Astrocyte (in vitro differentiated cells and primary cell): ENCODE results near the gene CEBPG. TPM values are rescaled to one million over a fixed set of nuclear protein-coding genes. Genes with fewer than 3 reads are reported as not detected.

Source experiments
- DNase-seq: peaks from one replicate; pipeline ENCODE4 v3.0.0-alpha.2; 2010; ENCODE audit warnings: low read depth
- FAIRE-seq: peaks from 2 replicates; lab custom pipeline; 2011; peaks lifted over from hg19 to GRCh38; lab: Jason Lieb, UNC
- H2AFZ ChIP-seq: 2 replicates; pipeline ENCODE4 v1.6.0; 2012; ENCODE audit warnings: low read depth, low read length, inconsistent platforms
- H3K27ac ChIP-seq: 2 replicates; pipeline ENCODE4 v1.5.1; 2011; ENCODE audit warnings: low read depth, low read length, inconsistent platforms
- H3K27me3 ChIP-seq: 2 replicates; pipeline ENCODE4 v1.6.0; 2011; ENCODE audit warnings: low read length, inconsistent platforms; ENCODE audit not compliant: insufficient read depth
- H3K36me3 ChIP-seq: 2 replicates; pipeline ENCODE4 v1.5.1; 2011; ENCODE audit warnings: low read length, inconsistent platforms; ENCODE audit not compliant: insufficient read depth
- H3K4me1 ChIP-seq: 2 replicates; pipeline ENCODE4 v1.5.1; 2011; ENCODE audit warnings: low read length, inconsistent platforms; ENCODE audit not compliant: insufficient read depth
- H3K4me2 ChIP-seq: 2 replicates; pipeline ENCODE4 v1.6.0; 2012; ENCODE audit warnings: low read length, inconsistent platforms
- H3K4me3 ChIP-seq: 2 replicates; pipeline ENCODE4 v1.5.1; 2011; ENCODE audit warnings: low read depth, mild to moderate bottlenecking, low read length, inconsistent platforms; ENCODE audit not compliant: insufficient read depth
- H3K79me2 ChIP-seq: 2 replicates; pipeline ENCODE4 v1.6.0; 2012; ENCODE audit warnings: mild to moderate bottlenecking, low read length, inconsistent platforms; ENCODE audit not compliant: insufficient read depth
- H3K9ac ChIP-seq: 2 replicates; pipeline ENCODE4 v1.6.0; 2012; ENCODE audit warnings: mild to moderate bottlenecking, low read length, inconsistent platforms
- H3K9me3 ChIP-seq: 2 replicates; pipeline ENCODE4 v1.5.1; 2012; ENCODE audit warnings: low read depth, mild to moderate bottlenecking, low read length, inconsistent platforms; ENCODE audit not compliant: insufficient read depth
- H4K20me1 ChIP-seq: 2 replicates; pipeline ENCODE4 v1.6.0; 2012; ENCODE audit warnings: low read length, inconsistent platforms; ENCODE audit not compliant: insufficient read depth
- H3K27ac Mint-ChIP-seq: one replicate; pipeline ENCODE4 v1.8.0; 2021; ENCODE audit warnings: mild to moderate bottlenecking, mixed read lengths; ENCODE audit not compliant: unreplicated experiment
- H3K27me3 Mint-ChIP-seq: one replicate; pipeline ENCODE4 v1.8.0; 2021; ENCODE audit warnings: low read depth, mixed read lengths; ENCODE audit not compliant: unreplicated experiment
- H3K36me3 Mint-ChIP-seq: one replicate; pipeline ENCODE4 v1.8.0; 2021; ENCODE audit warnings: low read depth, mixed read lengths; ENCODE audit not compliant: unreplicated experiment
- H3K4me1 Mint-ChIP-seq: one replicate; pipeline ENCODE4 v1.8.0; 2021; ENCODE audit warnings: low read depth, mixed read lengths; ENCODE audit not compliant: unreplicated experiment
- H3K4me3 Mint-ChIP-seq: one replicate; pipeline ENCODE4 v1.8.0; 2021; ENCODE audit warnings: mild to moderate bottlenecking, moderate library complexity, mixed read lengths; ENCODE audit not compliant: unreplicated experiment
- H3K9me3 Mint-ChIP-seq: one replicate; pipeline ENCODE4 v1.8.0; 2021; ENCODE audit warnings: mild to moderate bottlenecking, mixed read lengths; ENCODE audit not compliant: unreplicated experiment
- EZH2 ChIP-seq: IDR thresholded peaks from 2 replicates; pipeline ENCODE4 v1.6.1; 2012; ENCODE audit warnings: mild to moderate bottlenecking, low read length, inconsistent platforms; ENCODE audit not compliant: insufficient read depth
- total RNA-seq: library from RNA; stranded (reverse); gene quantifications from 2 replicates; pipeline ENCODE4 v1.2.1, GENCODE V29; 2021
- TF ChIP-seq, protein P1 (sequence below): IDR thresholded peaks from 2 replicates; pipeline ENCODE4 v1.5.1; 2011; ENCODE audit warnings: low read depth, mild to moderate bottlenecking, inconsistent platforms, low read length, moderate library complexity; ENCODE audit not compliant: insufficient read depth

CEBPG gene
- total RNA-seq, 1 donor from 2014 or later, result 31.7 TPM

DNA sequence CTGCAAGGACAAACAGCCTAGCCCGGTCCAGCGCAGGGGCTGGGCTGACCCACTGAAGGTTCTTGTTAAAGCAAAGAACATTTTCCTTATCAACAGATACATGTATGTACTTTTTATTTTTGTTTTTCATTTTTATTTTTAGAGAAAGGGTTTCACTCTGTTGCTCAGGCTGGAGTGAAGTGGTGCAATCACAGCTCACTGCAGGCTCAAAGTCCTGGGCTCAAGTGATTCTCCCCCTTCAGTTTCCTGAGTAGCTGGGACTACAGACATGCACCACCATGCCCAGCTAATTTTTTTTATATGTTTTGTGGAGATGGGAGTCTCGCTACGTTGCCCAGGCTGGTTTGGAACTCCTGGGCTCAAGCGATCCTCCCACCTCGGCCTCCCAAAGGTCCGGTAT, 47.9 kb downstream of the CEBPG start:
- no peak overlapping the region for H3K27ac Mint-ChIP-seq
- Histone ChIP-seq H3K9ac (no peak overlapping the region), H3K27ac (no peak overlapping the region), H4K20me1 (peaks cover 5% of the 10 kb centered on the region), H3K79me2 (no peaks in the 10 kb centered on the region), H3K27me3 (no peaks in the 10 kb centered on the region), H3K4me1 (no peaks in the 10 kb centered on the region), H3K4me2 (no peak overlapping the region), H3K36me3 (no peaks in the 10 kb centered on the region), H2AFZ (no peak overlapping the region), H3K9me3 (no peaks in the 10 kb centered on the region), H3K4me3 (no peak overlapping the region)
- peaks cover 4% of the 10 kb centered on the region for H3K27me3 Mint-ChIP-seq
- no peak overlapping the region for H3K4me3 Mint-ChIP-seq
- TF ChIP-seq, protein P1, sequence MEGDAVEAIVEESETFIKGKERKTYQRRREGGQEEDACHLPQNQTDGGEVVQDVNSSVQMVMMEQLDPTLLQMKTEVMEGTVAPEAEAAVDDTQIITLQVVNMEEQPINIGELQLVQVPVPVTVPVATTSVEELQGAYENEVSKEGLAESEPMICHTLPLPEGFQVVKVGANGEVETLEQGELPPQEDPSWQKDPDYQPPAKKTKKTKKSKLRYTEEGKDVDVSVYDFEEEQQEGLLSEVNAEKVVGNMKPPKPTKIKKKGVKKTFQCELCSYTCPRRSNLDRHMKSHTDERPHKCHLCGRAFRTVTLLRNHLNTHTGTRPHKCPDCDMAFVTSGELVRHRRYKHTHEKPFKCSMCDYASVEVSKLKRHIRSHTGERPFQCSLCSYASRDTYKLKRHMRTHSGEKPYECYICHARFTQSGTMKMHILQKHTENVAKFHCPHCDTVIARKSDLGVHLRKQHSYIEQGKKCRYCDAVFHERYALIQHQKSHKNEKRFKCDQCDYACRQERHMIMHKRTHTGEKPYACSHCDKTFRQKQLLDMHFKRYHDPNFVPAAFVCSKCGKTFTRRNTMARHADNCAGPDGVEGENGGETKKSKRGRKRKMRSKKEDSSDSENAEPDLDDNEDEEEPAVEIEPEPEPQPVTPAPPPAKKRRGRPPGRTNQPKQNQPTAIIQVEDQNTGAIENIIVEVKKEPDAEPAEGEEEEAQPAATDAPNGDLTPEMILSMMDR, result no peak
- TF ChIP-seq EZH2, result no peak
- DNase-seq, result no peak
- FAIRE-seq, result no peak
- no peaks in the 10 kb centered on the region for H3K36me3 Mint-ChIP-seq
- H3K4me1 Mint-ChIP-seq, result peaks cover 2% of the 10 kb centered on the region
- H3K9me3 Mint-ChIP-seq, result peaks cover 4% of the 10 kb centered on the region

DNA sequence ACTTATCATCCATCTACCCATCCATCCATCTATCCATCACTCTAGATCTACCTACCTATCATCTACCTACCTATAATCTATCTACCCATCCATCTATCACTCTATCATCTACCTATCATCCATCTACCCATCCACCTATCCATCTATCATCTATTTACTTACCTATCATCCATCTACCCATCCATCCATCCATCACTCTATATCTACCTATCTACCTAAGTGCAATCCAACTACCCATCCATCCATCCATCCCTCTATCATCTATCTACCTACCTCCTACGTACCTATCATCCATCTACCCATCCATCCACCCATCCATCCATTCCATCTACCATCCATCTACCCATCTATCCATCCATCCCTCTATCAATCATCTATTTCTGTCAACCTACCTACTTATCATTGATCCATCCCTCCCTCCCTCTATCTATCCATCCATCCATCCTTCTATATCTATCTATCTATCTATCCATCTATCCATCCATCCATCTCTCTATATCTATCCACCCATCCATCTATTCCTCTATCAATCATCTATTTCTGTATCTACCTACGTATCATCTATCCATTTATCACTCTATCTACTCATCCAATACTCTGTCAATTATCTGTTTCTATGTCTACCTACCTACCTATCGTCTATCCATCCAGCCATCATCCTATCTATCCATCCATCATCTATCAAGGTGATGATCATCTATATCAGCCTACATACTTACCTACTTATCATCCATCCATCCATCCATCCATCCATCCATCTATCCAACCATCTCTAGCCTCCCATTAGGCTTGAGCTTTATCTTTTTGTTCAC, 49.1 kb downstream of the CEBPG start:
- no peaks in the 10 kb centered on the region for H3K36me3 ChIP-seq
- no peaks in the 10 kb centered on the region for H3K9me3 ChIP-seq
- peaks cover 5% of the 10 kb centered on the region for H4K20me1 ChIP-seq
- no peaks in the 10 kb centered on the region for H3K4me1 Mint-ChIP-seq
- no peaks in the 10 kb centered on the region for H3K27me3 ChIP-seq
- no peak overlapping the region for H2AFZ ChIP-seq
- H3K9ac ChIP-seq, result no peak overlapping the region
- H3K27ac Mint-ChIP-seq, result no peak overlapping the region
- no peak overlapping the region for H3K4me2 ChIP-seq
- peaks cover 4% of the 10 kb centered on the region for H3K27me3 Mint-ChIP-seq
- H3K27ac ChIP-seq, result no peak overlapping the region
- peaks cover 4% of the 10 kb centered on the region for H3K9me3 Mint-ChIP-seq
- H3K4me3 Mint-ChIP-seq, result no peak overlapping the region
- no peak overlapping the region for H3K4me3 ChIP-seq
- no peaks in the 10 kb centered on the region for H3K4me1 ChIP-seq
- TF ChIP-seq EZH2, result no peak
- TF ChIP-seq, protein P1, result no peak
- H3K36me3 Mint-ChIP-seq, result no peaks in the 10 kb centered on the region
- DNase-seq (no peak), FAIRE-seq (no peak)
- H3K79me2 ChIP-seq, result no peaks in the 10 kb centered on the region

DNA sequence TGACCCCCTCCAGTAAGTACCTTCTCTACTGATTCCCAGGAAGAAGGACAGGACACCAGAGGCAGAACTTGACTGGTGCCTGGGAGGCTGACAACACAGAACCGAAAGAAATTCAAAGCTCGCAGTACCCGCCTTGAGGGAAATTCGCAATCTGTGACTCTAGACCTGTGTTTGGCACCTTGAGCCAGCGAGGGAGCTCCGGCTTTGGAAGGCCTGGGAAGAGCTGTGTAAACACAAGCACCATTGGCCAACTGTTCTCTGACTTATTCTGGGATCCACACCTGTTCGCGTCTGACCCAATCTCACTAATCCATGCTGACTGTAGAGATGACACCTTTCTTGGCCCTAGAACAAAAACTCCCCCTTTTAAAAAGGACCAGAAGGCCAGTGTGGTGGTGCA, 50.7 kb downstream of the CEBPG start:
- no peak for TF ChIP-seq EZH2
- TF ChIP-seq, protein P1, result no peak
- DNase-seq (no peak), FAIRE-seq (no peak)
- no peak overlapping the region for H3K9ac ChIP-seq
- H2AFZ ChIP-seq, result no peak overlapping the region
- H3K4me1 ChIP-seq, result no peaks in the 10 kb centered on the region
- H3K36me3 ChIP-seq, result no peaks in the 10 kb centered on the region
- Mint-ChIP-seq H3K27me3 (no peaks in the 10 kb centered on the region), H3K27ac (no peak overlapping the region), H3K4me3 (no peak overlapping the region), H3K9me3 (peaks cover 4% of the 10 kb centered on the region), H3K4me1 (no peaks in the 10 kb centered on the region), H3K36me3 (no peaks in the 10 kb centered on the region)
- H3K27ac ChIP-seq, result no peak overlapping the region
- no peaks in the 10 kb centered on the region for H3K27me3 ChIP-seq
- H3K4me3 ChIP-seq, result no peak overlapping the region
- H3K4me2 ChIP-seq, result no peak overlapping the region
- no peaks in the 10 kb centered on the region for H3K79me2 ChIP-seq
- no peaks in the 10 kb centered on the region for H3K9me3 ChIP-seq
- peaks cover 11% of the 10 kb centered on the region for H4K20me1 ChIP-seq
